OCI-LY1 (cell line): ENCODE results near the gene RHOG.

Experiments used
- CTCF ChIP-seq: fragments of 200-600 bp; sonication (generic), shearing (Covaris generic); IDR thresholded peaks from 2 replicates; pipeline ENCODE4 v1.5.1; 2017; ENCODE audit warnings: mild to moderate bottlenecking, antibody characterized with exemption, low read length, moderate library complexity, mixed read lengths
- EZH2 ChIP-seq: fragments of 200-600 bp; sonication (generic), shearing (Covaris generic); IDR thresholded peaks from 2 replicates; pipeline ENCODE4 v1.8.0; 2017; ENCODE audit warnings: borderline replicate concordance, mixed run types, mild to moderate bottlenecking, antibody characterized with exemption, low read length, moderate library complexity, mixed read lengths

- TF ChIP-seq CTCF (no peak), EZH2 (no peak)
Measured at GRCh38 chr11:3823762-3824506, 16.8 kb downstream of the RHOG start.
